NB4 (cell line): ENCODE data around the gene C20orf141.

ENCODE experiments used
- DNase-seq: peaks from one replicate; pipeline ENCODE4 v3.0.0; 2010; ENCODE audit warnings: low read depth
- H3K4me3 ChIP-seq: one replicate; pipeline ENCODE4 v1.5.1; 2011; ENCODE audit warnings: mild to moderate bottlenecking, low read depth, low read length, moderate library complexity
- MYC ChIP-seq: IDR thresholded peaks from 2 replicates; pipeline ENCODE4 v1.6.1; 2011; ENCODE audit warnings: low read depth, low read length
- POLR2A ChIP-seq: IDR thresholded peaks from 2 replicates; pipeline ENCODE4 v1.6.1; 2011; ENCODE audit warnings: mild to moderate bottlenecking; ENCODE audit not compliant: insufficient read length; ENCODE audit errors: extremely low read depth
- TF ChIP-seq, protein P1 (sequence below): IDR thresholded peaks from one replicate; pipeline ENCODE4 v1.5.1; 2012; ENCODE audit warnings: low read depth, low read length
- TF ChIP-seq, protein P2 (sequence below): IDR thresholded peaks from 2 replicates; pipeline ENCODE4 v1.6.1; 2011; ENCODE audit warnings: low read depth, low read length

C20orf141 gene

DNA sequence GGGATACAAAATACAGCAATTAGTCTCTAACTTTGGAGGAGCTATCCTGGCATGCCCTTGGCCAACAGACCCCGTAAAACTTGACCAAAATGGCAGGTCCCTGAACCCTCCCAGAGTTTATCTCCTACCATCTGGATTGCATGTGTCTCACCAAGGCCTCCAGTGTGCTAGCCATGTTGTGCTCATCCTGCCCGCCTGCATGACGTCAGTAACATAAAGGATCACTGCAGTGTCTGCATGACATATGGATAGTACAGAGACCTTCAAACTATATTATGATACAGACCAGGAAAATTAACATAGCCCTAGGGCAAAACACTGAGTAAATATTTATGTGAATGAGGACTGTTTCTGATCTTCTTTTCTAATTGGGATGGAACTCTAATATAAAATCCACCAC, 39.6 kb upstream of the C20orf141 start:
- DNase-seq, result no peak
- TF ChIP-seq, protein P1, sequence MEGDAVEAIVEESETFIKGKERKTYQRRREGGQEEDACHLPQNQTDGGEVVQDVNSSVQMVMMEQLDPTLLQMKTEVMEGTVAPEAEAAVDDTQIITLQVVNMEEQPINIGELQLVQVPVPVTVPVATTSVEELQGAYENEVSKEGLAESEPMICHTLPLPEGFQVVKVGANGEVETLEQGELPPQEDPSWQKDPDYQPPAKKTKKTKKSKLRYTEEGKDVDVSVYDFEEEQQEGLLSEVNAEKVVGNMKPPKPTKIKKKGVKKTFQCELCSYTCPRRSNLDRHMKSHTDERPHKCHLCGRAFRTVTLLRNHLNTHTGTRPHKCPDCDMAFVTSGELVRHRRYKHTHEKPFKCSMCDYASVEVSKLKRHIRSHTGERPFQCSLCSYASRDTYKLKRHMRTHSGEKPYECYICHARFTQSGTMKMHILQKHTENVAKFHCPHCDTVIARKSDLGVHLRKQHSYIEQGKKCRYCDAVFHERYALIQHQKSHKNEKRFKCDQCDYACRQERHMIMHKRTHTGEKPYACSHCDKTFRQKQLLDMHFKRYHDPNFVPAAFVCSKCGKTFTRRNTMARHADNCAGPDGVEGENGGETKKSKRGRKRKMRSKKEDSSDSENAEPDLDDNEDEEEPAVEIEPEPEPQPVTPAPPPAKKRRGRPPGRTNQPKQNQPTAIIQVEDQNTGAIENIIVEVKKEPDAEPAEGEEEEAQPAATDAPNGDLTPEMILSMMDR, result no peak
- TF ChIP-seq POLR2A (no peak), MYC (no peak)
- TF ChIP-seq, protein P2, sequence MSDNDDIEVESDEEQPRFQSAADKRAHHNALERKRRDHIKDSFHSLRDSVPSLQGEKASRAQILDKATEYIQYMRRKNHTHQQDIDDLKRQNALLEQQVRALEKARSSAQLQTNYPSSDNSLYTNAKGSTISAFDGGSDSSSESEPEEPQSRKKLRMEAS, result no peak
- no peak overlapping the region for H3K4me3 ChIP-seq

DNA sequence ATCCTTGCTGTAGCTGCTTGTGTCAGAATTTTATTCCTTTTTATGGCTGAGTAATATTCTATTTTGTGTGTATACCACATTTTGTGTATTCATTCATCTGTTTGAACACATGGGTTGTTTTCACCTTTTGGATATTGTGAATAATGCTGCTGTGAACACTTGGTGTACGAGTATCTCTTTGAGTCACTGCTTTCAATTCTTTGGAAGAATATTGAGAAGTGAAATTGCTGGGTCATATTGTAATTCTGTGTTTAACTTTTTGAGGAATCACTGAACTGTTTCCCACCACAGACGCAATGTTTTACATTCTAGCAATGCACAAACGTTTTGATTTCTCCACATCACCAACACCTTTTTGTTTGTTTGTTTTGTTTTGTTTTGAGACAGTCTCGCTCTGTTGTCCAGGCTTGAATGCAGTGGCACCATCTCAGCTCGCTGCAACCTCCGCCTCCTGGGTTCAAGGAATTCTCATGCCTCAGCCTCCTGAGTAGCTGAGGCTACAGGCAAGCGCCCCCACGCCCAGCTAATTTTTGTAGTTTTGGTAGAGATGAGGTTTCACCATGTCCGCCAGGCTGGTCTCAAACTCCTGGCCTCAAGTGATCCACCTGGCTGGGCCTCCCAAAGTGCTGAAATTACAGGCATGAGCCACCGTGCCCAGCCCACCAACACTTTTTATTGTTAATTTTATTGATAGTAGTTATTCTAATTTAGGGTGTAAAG, 36.0 kb upstream of the C20orf141 start:
- H3K4me3 ChIP-seq, result no peak overlapping the region
- TF ChIP-seq, protein P1, result no peak
- TF ChIP-seq, protein P2, result no peak
- TF ChIP-seq POLR2A, result no peak
- TF ChIP-seq MYC, result no peak
- DNase-seq, result no peak

DNA sequence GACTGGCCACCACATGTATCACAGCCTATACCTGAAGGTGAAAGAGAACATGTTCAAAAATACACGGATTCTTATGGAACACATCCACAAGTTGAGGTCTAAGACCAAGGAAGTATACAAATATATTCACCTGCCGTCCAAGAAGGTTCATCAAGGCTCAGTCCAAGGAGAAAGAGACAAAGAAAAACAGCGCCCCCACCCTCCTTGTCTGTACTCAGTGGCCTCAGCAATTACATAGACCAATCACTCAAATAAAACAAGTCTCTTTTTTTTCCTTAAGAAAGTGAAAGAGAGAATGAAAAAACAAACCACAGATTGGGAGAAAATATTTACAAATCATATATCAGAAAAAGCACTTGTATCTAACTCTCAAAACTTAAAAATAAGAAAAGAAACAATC, 33.8 kb upstream of the C20orf141 start:
- TF ChIP-seq, protein P2, result no peak
- TF ChIP-seq, protein P1, result peak; percentile 7
- no peak for DNase-seq
- no peak overlapping the region for H3K4me3 ChIP-seq

DNA sequence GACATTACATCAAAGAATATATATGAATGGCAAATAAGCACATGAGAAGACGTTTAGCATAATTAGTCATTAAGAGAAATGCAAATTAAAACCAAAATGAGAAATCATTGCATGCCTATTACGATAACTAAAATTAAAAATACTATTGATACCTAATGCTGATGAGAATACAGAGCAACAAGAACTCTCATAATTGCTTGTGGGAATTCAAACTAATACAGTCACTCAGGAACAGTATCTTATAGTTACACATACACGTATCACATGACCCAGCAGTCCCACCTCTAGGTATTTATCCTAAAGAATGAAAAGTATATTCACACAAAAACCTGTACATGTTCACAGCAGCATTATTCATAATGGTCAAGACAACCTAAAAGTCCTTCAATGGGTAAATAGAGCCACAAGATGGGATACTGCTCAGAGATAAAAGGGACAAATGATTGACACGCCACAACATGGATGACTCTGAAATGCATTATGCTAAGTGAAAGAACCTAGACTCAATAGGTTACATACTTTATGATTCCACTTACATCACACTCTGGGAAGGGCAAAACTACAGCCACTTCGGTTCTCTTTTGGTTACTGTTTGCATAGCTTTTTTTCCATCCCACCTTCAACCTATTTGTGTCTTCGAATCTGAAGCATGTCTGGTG, 30.8 kb upstream of the C20orf141 start:
- no peak overlapping the region for H3K4me3 ChIP-seq
- DNase-seq, result no peak
- no peak for TF ChIP-seq POLR2A
- no peak for TF ChIP-seq MYC
- TF ChIP-seq, protein P2, result no peak
- TF ChIP-seq, protein P1, result no peak

DNA sequence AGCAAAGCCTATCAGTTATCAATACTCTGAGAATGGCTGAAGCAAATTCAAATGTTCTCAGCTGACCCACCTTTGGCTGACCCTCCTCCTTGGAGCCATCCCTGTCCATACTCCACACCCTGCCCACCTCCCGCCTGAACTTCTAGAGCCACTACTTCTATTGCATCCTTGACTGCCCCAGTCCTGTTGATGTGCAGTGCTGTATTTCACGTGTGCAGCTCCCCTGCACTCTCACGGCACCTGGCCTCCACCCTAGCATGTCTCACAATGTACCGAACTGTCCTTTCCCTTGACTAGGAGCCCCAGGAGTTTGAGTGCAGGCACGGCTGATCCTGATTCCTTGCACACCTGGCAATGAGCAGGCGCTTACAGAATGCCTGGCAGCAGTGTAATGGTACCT, 21.3 kb upstream of the C20orf141 start:
- TF ChIP-seq MYC (no peak), POLR2A (no peak)
- TF ChIP-seq, protein P1, result no peak
- TF ChIP-seq, protein P2, result no peak
- DNase-seq, result no peak
- H3K4me3 ChIP-seq, result no peak overlapping the region
